ENCODE results near the gene CA5B. TPM values are rescaled to one million over a fixed set of nuclear protein-coding genes. Genes with fewer than 3 reads are reported as not detected.

The CA5B gene
- polyA plus RNA-seq, 3 donors from 2014 or later = 66.3 to 79.1 (median 73.4) TPM

- no peaks in the 10 kb centered on the region for H3K4me1 Mint-ChIP-seq
- DNase-seq = no peak
- H3K4me3 Mint-ChIP-seq = no peak overlapping the region
- H3K36me3 Mint-ChIP-seq = peaks cover 0 to 8% (median under 1%) of the 10 kb centered on the region in 3 donors
- H3K9me3 Mint-ChIP-seq = no peaks in the 10 kb centered on the region
- H3K27ac Mint-ChIP-seq = peak overlapping the region in 1 of 6 donors; percentile 40
- no peaks in the 10 kb centered on the region for H3K27me3 Mint-ChIP-seq (ENCODE audit: low read depth in 3 of 3)
These were observed 96.9 kb downstream of the CA5B start for GRCh38 chrX:15834827-15835595.

Other genes with a start within 250 kb of the CA5B start
- under 1 TPM in 1 of 3 donors, not detected in 2; 0.76 TPM for gene PIR, start 244.9 kb upstream of the CA5B start, polyA plus RNA-seq
- gene BMX, start 237.5 kb upstream of the CA5B start, polyA plus RNA-seq = not detected
- gene ACE2, start 137.3 kb upstream of the CA5B start, polyA plus RNA-seq = not detected
- under 1 TPM in 1 of 3 donors, not detected in 2; 0.61 TPM for gene CLTRN, start 73.5 kb upstream of the CA5B start, polyA plus RNA-seq
- gene ZRSR2, start 52.2 kb downstream of the CA5B start, polyA plus RNA-seq = 10 to 100 TPM; 13.5 to 34.1 (median 15.7) TPM
- gene AP1S2, start 116.5 kb downstream of the CA5B start, polyA plus RNA-seq = 10 to 100 TPM; 49.2 to 83.4 (median 71.3) TPM

All from immature natural killer cell (primary cell).